UCSD-AML1 (cell line): ENCODE results near the gene SLC26A11.

Experiments used
- DNase-seq: peaks from one replicate; lab custom pipeline; 2025; ENCODE audit not compliant: unreplicated experiment; lab: John Stamatoyannopoulos, UW

The SLC26A11 gene

DNA sequence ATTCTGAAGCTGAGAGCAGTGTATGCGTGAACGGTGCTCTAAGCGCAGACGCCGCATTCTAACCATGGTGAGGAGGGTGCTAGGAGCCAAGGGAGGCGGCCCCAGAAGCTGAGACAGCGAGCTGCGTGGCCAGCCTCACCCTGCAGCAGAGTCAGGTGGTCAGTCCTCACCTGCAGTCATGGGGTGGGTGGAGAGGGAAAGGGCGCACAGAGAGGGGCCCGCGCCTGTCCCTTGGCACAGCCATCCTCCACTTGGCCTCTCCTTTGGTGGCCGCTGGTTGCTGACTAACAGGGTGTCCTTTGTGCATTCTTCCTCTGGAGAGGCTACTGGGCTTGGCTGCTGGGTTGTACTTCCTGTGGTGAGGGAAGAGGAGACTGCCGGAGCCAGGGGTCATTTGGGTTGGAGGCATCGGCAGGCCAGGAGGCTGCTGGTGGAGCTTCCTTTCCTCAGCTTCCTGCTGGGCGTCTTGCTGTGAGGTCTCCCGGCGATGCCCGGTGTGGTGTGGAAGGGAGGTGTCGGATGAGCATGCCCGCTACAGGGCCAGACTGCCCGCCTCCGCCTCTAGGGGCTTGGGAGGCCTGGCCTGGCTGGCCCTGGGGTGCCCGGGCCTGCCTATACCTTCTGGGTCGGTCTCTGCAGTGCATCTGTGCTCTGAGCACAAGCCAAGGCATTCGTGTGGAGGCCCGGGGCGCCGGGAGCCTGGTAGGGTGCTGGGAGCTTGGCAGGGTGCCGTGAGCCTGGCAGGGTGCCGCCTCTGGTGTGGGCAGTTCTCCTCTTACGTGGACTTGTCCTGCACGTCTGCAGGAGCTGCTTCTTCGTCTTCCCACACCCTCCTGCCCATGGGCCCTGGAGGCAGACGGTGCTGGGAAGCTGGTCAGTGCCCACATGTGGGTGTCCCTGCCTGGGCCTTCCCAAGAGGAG lies 57.8 kb downstream of the SLC26A11 start:
- no peak for DNase-seq

DNA sequence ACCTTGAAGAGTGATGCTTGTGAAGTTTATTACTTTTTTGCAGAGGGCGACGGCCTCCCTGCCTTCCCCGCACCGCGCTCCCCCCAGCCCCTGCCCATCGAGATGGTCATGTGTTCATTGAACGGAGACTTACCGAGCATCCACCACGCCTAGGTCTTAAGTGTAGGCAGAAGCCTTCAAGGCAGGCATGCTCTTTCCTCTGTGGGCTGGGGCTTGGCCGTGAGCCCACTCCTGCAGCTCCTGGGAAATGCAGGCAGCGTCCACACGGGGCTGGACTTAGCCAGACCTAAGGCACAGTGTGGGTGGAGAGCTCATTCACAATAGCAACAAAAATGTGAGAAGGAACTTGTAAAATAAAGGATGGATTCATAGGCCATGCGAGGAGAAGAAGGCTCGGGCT lies 59.7 kb downstream of the SLC26A11 start:
- no peak for DNase-seq

DNA sequence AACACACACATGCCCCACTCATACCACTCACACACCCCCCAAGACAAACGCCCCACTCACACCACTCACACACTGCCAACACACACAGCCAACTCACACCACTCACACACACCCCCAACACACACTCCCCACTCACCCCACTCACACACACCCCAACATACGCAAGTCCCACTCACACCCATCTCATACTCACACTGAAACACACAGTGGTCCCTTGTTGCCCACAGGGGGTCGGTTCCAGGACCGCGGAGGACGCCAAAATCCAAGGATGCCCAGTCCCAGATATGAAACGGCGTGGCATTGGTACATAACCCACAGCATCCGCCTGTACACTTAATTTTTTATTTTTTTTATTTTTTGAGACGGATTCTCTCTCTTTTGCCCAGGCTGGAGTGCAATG lies 61.3 kb downstream of the SLC26A11 start:
- no peak for DNase-seq

DNA sequence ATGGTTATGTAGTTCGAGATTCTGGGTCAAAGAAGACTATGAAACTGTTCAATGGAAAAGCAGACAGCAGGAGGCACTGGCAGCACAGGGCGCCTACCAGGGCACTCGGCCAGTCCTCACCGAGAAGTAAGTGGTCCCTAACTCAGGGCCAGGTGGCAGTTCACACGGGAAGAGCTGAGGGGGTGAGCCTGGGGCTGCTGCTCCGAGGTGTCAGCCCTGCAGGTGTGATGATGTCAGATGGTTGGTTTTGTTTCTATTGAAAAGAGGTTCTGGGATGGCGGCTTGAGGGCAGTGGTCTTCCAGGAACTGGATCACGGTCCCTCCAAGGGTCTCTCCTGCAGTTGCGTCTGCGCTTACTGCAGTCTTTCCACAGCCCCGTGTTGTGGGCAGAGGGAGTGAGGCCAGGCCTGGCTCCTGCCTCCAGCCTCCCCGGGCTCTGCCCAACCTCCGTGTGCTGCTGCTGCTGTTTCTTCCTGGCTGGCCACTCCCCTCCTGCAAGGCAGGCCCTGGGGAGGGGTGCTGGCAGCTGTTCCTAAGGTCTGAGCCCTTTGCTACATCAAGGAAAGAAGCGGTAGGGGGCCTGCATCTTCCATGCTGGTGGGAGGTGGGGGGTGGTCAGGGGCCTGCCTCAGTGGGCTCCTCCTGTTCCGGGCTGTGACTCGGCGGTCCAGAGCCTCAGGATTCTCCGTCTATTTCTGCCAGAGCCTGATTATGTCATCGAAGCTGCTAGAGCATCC lies 63.1 kb downstream of the SLC26A11 start:
- DNase-seq, result no peak

DNA sequence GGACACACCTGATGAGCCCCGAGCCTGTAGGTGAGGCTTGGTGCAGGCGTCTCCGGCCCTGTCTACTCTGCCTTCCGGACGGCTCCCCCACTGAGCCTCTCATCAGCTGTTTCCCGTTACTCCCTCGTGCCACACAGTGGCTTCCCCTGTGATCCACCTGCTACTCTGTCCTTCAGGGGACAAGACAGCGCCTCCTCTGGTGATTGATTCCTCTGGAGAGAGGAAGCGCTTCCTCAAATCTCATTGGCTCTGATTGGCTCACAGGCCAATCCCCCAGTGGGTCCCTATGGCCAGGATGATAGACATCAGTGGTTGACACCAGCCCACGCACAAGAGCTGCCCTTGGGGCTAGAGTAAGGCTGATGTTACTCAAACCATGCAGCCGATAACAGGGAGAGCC lies 64.4 kb downstream of the SLC26A11 start:
- no peak for DNase-seq

DNA sequence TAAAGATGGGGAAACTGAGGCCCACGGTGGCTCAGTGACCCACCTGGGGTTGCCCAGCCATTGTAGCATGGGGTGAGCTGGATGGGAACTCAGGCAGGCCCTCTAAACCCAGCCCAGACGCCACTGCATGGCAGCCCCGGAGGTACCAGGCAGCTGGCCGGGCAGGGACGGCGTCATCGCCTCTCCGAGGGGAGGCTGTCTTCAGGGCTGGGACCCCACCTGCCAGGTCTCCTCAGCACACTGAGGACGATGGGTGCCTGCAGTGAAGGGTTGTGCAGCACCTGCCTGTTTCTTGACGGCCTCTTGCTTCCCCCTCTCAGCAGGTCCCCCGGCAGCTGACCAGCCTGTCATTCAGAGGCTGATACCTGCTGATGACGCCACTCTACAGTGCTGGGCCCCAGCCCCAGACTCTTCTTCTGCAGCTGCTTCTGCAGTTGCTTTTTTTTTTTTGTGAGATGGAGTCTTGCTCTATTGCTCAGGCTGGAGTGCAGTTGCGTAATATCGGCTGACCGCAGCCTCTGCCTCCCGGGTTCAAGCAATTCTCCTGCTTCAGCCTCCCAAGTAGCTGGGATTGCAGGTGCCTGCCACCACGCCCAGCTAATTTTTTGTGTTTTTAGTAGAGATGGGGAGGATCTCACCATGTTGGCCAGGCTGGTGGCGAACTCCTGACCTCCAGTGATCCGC lies 65.2 kb downstream of the SLC26A11 start:
- DNase-seq, result no peak

DNA sequence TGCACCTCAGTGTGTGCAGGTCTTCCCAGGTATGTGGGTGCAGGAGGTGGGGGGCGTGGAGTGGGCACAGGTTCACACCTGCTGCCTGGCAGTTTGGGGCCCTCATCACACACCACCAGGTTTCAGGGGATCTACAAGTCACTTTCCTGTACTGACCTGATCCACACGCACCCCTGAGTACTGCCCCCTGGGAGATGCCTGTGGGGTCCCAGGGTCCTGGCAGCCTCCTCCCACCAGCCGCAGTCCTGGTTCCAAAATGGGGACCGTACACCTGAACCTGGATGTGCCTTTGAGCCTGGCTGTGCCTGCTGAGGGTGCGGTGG lies 66.4 kb downstream of the SLC26A11 start:
- no peak for DNase-seq

DNA sequence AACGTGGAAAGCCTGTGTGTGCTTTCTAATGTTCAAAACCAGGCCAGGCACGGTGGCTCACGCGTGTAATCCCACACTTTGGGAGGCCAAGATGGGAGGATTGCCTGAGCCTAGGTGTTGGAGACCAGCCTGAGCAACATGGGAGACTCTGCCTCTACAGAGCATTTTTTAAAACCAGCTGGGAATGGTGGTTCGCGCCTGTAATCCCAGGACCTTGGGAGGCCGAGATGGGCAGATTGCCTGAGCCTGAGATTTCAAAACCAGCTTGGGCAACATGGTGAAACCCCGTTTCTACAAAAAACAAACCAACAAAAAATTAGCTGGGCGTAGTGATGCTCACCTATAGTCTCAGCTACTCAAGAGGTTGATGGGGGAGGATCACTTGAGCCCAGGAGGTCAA lies 66.8 kb downstream of the SLC26A11 start:
- DNase-seq, result no peak

DNA sequence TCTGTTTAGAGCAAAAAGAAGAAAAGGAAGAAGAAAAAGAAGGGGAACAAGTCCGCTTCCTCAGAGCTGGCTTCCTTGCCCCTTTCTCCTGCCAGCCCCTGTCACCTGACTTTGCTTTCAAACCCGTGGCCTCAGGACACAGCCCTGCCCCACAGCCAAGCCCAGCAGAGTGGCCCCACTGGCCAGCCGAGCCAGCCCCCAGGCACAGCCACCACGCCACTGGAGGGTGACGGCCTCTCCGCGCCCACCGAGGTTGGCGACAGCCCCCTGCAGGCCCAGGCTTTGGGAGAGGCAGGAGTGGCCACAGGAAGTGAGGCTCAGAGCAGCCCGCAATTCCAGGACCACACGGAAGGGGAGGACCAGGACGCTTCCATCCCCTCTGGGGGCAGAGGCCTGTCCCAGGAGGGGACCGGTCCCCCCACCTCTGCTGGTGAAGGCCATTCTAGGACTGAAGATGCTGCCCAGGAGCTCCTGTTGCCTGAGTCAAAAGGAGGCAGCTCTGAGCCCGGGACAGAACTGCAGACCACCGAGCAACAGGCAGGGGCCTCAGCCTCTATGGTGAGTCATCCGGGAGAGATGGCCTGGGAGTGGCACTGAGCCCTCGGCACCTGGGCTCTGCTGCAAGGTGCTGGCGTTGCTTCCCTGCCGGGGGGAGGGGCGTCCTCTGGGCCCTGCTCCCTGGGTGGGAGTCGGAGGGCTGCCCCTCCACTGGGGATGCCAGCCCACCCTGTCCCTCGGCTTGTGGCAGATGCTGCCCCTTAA lies 67.8 kb downstream of the SLC26A11 start:
- DNase-seq, result no peak

DNA sequence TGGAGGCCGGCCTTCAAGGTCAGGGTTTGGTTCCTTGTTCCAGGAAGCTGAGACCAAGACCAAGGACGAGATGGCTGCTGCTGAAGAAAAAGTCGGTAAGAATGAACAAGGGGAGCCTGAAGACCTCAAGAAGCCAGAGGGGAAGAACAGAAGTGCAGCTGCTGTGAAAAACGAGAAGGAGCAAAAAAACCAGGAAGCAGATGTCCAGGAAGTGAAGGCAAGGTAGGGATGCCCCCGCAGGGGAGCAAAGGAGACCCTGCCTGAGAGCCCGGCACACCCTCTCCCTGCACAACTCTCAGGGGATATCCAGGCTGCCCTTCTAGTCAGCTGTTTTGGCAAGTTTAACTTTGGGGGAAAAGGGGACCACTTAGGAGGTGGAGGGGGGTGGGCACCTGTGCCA lies 69.4 kb downstream of the SLC26A11 start:
- DNase-seq, result no peak

DNA sequence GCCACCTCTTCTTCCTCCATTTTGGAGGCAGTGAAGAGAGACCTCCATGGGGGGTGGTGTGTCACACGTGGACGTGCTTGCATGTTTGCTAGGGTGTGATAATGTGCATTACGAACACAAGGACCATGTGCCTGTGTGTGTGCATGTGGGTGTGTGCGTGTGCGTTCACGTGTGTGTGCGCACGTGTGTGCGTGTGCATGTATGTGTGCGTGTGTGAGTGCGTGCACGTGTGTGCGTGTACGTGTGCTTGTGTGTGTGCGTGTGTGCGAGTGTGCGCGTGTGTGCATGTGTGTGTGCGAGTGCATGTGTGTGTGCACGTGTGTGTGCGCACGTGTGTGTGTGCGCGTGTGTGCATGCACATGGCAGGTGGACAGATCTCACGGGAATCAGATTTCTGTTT lies 69.9 kb downstream of the SLC26A11 start:
- no peak for DNase-seq

DNA sequence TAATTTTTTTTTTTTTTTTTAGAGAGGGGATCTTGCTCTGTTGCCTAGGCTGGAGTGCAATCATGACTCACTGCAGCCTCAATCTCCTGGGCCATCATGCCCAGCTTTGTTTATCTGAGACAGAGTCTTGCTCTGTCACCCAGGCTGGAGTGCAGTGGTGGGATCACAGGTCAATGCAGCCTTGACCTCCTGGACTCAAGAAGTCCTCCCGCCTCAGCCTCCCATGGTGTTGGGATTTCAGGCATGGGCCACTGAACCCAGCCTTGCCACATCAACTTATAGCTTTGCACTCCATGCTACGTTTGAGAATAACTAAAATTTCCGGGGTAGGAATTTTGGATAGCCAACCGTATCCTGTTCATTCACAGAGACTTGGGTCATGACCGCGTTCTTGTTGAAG lies 71.0 kb downstream of the SLC26A11 start:
- no peak for DNase-seq

DNA sequence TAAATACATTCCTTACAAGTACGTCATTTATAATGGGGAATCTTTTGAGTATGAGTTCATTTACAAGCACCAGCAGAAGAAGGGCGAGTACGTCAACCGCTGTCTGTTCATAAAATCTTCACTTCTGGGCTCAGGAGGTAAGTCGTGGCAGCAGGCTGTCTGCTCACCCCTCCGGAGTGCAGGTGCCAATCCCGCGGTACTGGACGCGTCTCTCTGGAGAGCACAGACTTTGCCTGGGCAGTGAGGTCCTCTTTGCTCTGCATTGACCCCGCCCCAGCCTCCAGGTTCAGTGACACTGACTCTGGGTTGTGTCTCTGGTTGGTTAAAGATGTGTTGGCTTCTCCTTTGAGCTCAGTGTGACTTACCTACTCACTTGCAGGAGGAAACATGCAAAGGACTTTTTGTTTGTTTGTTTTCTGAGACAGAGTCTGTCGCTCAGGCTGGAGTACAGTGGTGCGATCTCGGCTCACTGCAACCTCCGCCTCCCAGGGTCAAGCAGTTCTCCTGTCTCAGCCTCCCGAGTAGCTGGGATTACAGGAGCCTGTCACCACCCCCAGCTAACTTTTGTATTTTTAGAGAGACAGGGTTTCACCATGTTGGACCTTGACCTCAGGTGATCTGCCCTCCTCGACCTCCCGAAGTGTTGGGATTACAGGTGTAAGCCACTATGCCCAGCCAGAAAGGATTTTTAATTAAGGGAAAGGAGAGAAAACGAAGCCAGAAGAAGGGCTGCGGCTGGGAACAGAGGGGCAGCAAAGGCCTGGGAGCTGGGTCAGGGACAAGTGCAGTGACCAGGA lies 71.7 kb downstream of the SLC26A11 start:
- no peak for DNase-seq

DNA sequence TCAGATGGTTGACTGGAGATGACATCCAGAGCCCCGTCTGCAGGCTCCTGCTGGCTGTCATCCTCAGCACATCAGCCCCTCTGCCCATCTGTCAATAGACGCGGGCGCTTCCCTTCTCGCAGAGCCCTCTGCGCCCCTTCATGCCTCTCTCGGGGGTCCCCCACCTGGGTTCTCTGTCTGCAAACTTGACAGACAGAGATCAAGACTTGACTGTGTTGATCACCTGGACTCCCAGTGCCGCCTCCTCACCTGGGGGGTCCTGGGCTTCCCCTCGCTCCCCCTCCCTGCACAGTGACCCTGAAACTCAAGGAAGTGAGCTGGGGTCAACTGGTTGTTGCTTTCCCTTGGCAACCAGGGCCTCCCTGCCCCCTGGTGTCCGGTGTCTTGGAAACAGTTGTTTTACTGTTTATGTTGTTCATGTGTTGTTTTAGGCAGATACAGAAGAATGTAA lies 72.3 kb downstream of the SLC26A11 start:
- no peak for DNase-seq

DNA sequence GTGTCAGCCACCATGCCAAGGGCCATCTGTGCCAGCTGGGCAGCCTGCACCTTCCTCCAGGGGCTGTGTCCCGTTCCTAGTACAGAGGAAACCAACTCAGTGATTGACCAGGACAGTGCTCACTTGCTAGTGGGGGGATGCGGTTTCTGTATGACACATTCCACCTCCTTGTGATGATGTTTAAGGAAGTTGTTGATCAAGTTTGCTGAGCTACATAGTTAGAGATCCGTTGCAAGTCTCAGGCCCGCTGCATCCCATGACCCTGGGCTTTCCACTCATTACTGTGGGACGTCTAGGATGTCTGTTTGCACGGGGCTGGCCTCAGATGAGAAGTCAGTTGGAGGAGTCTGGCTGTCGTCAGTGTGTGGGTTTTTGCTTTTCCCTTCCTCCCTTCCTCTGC lies 74.0 kb downstream of the SLC26A11 start:
- DNase-seq, result no peak

DNA sequence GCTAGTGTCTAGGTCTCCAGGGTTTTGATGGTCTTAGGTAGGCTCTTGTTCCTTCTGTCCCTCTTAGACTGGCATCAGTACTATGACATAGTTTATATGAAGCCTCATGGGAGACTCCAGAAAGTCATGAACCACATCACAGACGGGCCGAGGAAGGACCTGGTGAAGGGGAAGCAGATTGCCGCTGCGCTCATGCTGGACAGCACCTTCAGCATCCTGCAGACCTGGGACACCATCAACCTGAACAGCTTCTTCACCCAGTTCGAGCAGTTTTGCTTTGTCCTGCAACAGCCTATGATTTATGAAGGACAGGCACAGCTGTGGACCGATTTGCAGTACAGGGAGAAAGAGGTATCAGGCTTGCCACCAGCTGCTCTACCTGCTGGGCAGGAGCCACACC lies 74.4 kb downstream of the SLC26A11 start:
- no peak for DNase-seq

DNA sequence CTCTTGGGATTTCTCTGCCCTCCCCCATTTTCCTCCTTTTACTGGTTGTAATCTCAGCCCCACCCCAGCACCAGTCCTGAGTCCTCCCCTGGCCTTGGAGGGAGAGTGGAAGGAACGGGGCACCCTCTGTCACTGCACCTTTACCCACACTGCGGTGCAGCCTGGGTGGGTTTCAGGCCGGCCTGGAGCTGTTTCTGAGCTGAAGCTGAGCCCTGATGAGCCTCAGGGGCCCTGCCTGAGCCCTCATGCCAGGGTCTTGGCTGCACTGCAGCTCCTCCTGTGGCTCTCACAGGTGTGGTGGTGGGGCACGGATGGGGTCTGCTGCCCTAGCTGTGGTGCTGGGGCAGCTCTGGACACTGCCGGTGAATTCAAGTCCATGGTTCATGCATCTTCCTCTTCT lies 74.9 kb downstream of the SLC26A11 start:
- DNase-seq, result no peak

DNA sequence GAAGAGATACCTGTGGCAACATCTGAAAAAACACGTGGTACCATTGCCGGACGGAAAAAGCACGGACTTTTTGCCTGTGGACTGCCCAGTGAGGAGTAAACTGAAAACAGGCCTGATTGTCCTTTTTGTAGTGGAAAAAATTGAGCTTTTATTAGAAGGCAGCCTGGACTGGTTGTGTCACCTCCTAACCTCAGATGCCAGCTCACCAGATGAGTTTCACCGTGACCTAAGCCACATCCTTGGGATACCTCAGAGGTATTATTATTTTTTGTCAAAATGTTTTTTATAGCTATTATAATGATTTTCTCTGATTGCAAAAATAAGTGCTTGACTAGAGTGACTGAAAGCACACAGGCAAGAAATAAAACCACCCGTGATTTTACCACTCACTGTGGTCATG lies 75.3 kb downstream of the SLC26A11 start:
- no peak for DNase-seq

DNA sequence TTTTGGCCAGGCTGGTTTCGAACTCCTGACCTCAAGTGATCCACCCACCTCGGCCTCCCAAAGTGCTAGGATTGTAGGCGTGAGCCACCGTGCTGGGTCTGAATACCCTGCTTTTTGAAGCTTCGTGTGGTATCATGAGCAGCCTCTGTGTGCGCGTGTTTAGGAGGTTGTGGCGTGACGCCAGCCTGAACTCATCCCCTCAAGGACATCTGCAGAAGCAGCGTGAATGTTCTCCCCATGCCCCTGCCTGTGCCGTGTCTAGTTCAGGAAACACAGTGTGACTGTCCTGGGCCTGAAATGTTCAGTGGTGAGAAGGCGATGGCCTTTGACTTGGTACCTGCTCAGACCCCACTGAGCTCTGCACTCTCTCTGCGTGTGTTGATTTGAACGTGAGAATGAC lies 76.0 kb downstream of the SLC26A11 start:
- no peak for DNase-seq

DNA sequence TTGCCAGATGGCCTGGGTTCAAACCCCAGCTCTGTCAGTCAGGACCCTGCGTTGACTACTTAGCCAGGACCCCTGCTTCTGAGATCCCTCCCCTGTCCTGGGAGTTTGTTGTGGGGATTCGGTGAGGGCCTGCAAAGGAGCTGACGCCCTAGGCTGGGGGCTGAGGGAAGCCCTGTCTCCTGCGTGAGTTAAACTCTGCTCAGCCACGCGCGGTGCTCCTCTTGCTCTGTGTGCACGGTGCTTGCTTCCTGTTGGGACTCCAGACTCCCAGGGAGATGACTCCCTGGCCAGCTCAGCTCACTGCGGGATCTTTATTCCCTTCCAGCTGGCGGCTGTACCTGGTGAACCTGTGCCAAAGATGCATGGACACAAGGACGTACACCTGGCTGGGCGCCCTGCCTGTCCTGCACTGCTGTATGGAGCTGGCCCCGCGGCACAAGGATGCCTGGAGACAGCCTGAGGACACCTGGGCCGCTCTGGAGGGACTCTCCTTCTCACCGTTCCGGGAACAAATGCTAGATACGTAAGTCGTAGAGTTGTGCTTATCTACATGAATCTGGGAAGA lies 77.9 kb downstream of the SLC26A11 start:
- DNase-seq, result no peak
